Liver (tissue), 9 donors: ENCODE data around the gene MOXD1. TPM values are rescaled to one million over a fixed set of nuclear protein-coding genes. Genes with fewer than 3 reads are reported as not detected.

ENCODE experiments used
- DNase-seq: peaks from one replicate; pipeline ENCODE4 v3.0.0-alpha.2; 2017; ENCODE audit warnings: low spot score
- H3K27ac ChIP-seq, 2 donors: one replicate each; pipeline ENCODE4 v1.7.0; 2013; ENCODE audit warnings: inconsistent platforms in 2 of 2, low read length in 2 of 2, control low read depth in 1 of 2, low read depth in 1 of 2, mild to moderate bottlenecking in 1 of 2
- H3K27me3 ChIP-seq, 4 donors: one replicate each; pipeline versions ENCODE4 v1.6.1 to v1.7.0; 2013; ENCODE audit warnings: low read length in 3 of 4, inconsistent platforms in 1 of 4, mild to moderate bottlenecking in 1 of 4, moderate library complexity in 1 of 4; ENCODE audit not compliant: control insufficient read depth in 4 of 4, insufficient read depth in 4 of 4
- H3K36me3 ChIP-seq, 4 donors: one replicate each; pipeline versions ENCODE4 v1.6.1 to v1.7.0; 2013; ENCODE audit warnings: low read length in 3 of 4, mild to moderate bottlenecking in 3 of 4, low read depth in 1 of 4, moderate library complexity in 1 of 4; ENCODE audit not compliant: control insufficient read depth in 4 of 4, insufficient read depth in 3 of 4
- H3K4me1 ChIP-seq, 4 donors: one replicate each; pipeline versions ENCODE4 v1.6.1 to v1.7.0; 2013; ENCODE audit warnings: low read length in 3 of 4, mild to moderate bottlenecking in 3 of 4, moderate library complexity in 1 of 4; ENCODE audit not compliant: control insufficient read depth in 4 of 4, insufficient read depth in 4 of 4
- H3K4me3 ChIP-seq, 3 donors: one replicate each; pipeline versions ENCODE4 v1.6.1 to v1.7.0; 2013; ENCODE audit warnings: low read length in 3 of 3, control low read depth in 1 of 3, low read depth in 1 of 3, mild to moderate bottlenecking in 1 of 3
- H3K9ac ChIP-seq, 2 donors: one replicate each; pipeline ENCODE4 v1.7.0; 2013; ENCODE audit warnings: low read length in 2 of 2, mild to moderate bottlenecking in 2 of 2, moderate library complexity in 2 of 2, control low read depth in 1 of 2, low read depth in 1 of 2
- H3K9me3 ChIP-seq, 4 donors: one replicate each; pipeline versions ENCODE4 v1.6.1 to v1.7.0; 2013; ENCODE audit warnings: low read length in 3 of 4; ENCODE audit not compliant: control insufficient read depth in 4 of 4
- EGR1 ChIP-seq, 2 donors: IDR thresholded peaks; 2 replicates each; pipeline ENCODE4 v1.6.1; 2016 to 2018; ENCODE audit warnings: antibody characterized with exemption in 2 of 2, low read depth in 2 of 2
- FOXA1 ChIP-seq: IDR thresholded peaks from 2 replicates; pipeline ENCODE4 v1.6.1; 2016; ENCODE audit warnings: antibody characterized with exemption
- FOXA2 ChIP-seq: IDR thresholded peaks from 2 replicates; pipeline ENCODE4 v1.6.1; 2016; ENCODE audit warnings: antibody characterized with exemption
- GABPA ChIP-seq, 2 donors: IDR thresholded peaks in 1 of 2; conservative IDR thresholded peaks in 1 of 2; 2 replicates each; pipeline ENCODE4 v1.6.1; 2016; ENCODE audit warnings: antibody characterized with exemption in 2 of 2, mild to moderate bottlenecking in 1 of 2, moderate library complexity in 1 of 2
- HNF4A ChIP-seq, 2 donors: conservative IDR thresholded peaks; 2 replicates each; pipeline ENCODE4 v1.6.1; 2016; ENCODE audit warnings: antibody characterized with exemption in 2 of 2, mild to moderate bottlenecking in 2 of 2
- HNF4G ChIP-seq: IDR thresholded peaks from 2 replicates; pipeline ENCODE4 v1.6.1; 2016; ENCODE audit warnings: antibody characterized with exemption
- JUND ChIP-seq, 2 donors: IDR thresholded peaks; 2 replicates each; pipeline ENCODE4 v1.6.1; 2016; ENCODE audit warnings: antibody characterized with exemption in 2 of 2
- NR2F2 ChIP-seq: IDR thresholded peaks from 2 replicates; pipeline ENCODE4 v1.6.1; 2016; ENCODE audit warnings: antibody characterized with exemption
- RAD21 ChIP-seq, 2 donors: IDR thresholded peaks; 2 replicates each; pipeline ENCODE4 v1.6.1; 2016; ENCODE audit warnings: antibody characterized with exemption in 2 of 2, mild to moderate bottlenecking in 2 of 2
- RXRA ChIP-seq, 2 donors: IDR thresholded peaks; 2 replicates each; pipeline ENCODE4 v1.6.1; 2017 to 2018; ENCODE audit warnings: antibody characterized with exemption in 2 of 2, mild to moderate bottlenecking in 1 of 2
- SP1 ChIP-seq: IDR thresholded peaks from 2 replicates; pipeline ENCODE4 v1.6.1; 2018; ENCODE audit warnings: antibody characterized with exemption, mild to moderate bottlenecking
- TAF1 ChIP-seq: conservative IDR thresholded peaks from 2 replicates; pipeline ENCODE4 v1.6.1; 2016; ENCODE audit warnings: antibody characterized with exemption, mild to moderate bottlenecking
- YY1 ChIP-seq: IDR thresholded peaks from 2 replicates; pipeline ENCODE4 v1.6.1; 2016; ENCODE audit warnings: antibody characterized with exemption, mild to moderate bottlenecking
- WGBS: extraction: QIAGEN DNeasy Blood & Tissue Kit; methylation state at CpG from one replicate; pipeline ENCODE4 v1.1.7; 2013; 5-methylcytosine and 5-hydroxymethylcytosine counted together
- polyA plus RNA-seq, 2 donors: library from polyadenylated mRNA; stranded (reverse) in 1 of 2; unstranded in 1 of 2; fragments of 200-250 nt in 1 of 2; fragments of >200 nt in 1 of 2; fragmentation: Nextera tagmentation in 1 of 2; extraction: Ambion mirVana in 1 of 2; gene quantifications; one replicate each; pipeline versions ENCODE4 v1.2.1 to v1.2.3, GENCODE V29; 2013 to 2015
- total RNA-seq, 2 donors: library from RNA; depleted of rRNA; stranded (reverse); fragments of >200 nt; gene quantifications; one replicate each; pipeline ENCODE4 v1.2.3, GENCODE V29; 2014
- TF ChIP-seq, protein P1 (sequence below): fragments of 150-350 bp; IDR thresholded peaks from 2 replicates; pipeline ENCODE4 v1.5.1; 2017; ENCODE audit warnings: improper control_type of control experiment, low read depth, low read length; ENCODE audit not compliant: missing input control
- TF ChIP-seq, protein P2 (sequence below): IDR thresholded peaks from 2 replicates; pipeline ENCODE4 v1.6.1; 2016; ENCODE audit warnings: antibody characterized with exemption
- TF ChIP-seq, protein P3 (sequence below): IDR thresholded peaks from 2 replicates; pipeline ENCODE4 v1.6.1; 2016; ENCODE audit warnings: antibody characterized with exemption, mild to moderate bottlenecking
- TF ChIP-seq, protein P4 (sequence below): IDR thresholded peaks from 2 replicates; pipeline ENCODE4 v1.6.1; 2016; ENCODE audit warnings: antibody characterized with exemption
- TF ChIP-seq, protein P5 (sequence below): IDR thresholded peaks from 2 replicates; pipeline ENCODE4 v1.6.1; 2016; ENCODE audit warnings: antibody characterized with exemption
- donor health status: healthy.
- donor health status: healthy.
- donor health status: healthy.
- donor health status: healthy.
- donor health status: healthy.

The MOXD1 gene
- total and polyA plus RNA-seq, 4 donors = 0.14 to 0.48 (median 0.24) TPM

DNA sequence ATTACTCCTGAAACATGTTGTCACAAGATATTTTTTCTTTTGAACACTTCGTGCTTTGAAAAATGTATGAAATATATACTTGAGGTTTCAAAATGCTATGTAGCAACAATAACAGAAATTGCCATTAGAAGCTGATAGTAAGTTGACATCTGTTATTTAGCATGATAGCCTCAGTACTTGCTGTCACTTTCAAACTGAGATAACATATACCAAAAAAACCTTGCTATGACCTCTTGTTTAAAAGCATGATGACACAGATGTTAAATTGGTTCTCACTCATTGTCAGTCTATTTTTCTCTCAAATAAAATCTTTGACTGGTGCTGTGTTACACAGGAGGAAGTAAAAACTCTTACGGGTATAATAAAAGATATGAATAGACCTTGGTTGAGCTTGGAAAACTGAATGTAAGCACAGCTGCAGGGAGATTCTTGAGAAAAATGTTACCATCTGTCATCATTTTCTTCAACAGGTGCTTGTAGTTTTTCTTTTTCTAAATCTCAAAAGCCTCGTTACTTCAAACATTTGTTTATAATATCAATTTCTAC lies 18.6 kb downstream of the MOXD1 start:
- Histone ChIP-seq H3K9me3 (no peaks in the 10 kb centered on the region), H3K27ac (no peak overlapping the region), H3K4me1 (no peaks in the 10 kb centered on the region), H3K9ac (no peak overlapping the region), H3K4me3 (no peak overlapping the region), H3K36me3 (no peaks in the 10 kb centered on the region), H3K27me3 (peaks cover 0 to 4% (median 0%) of the 10 kb centered on the region in 4 donors)
- WGBS = 77% methylated on average over 3 of the region's 3 CpGs
- DNase-seq = no peak
- TF ChIP-seq, protein P1, sequence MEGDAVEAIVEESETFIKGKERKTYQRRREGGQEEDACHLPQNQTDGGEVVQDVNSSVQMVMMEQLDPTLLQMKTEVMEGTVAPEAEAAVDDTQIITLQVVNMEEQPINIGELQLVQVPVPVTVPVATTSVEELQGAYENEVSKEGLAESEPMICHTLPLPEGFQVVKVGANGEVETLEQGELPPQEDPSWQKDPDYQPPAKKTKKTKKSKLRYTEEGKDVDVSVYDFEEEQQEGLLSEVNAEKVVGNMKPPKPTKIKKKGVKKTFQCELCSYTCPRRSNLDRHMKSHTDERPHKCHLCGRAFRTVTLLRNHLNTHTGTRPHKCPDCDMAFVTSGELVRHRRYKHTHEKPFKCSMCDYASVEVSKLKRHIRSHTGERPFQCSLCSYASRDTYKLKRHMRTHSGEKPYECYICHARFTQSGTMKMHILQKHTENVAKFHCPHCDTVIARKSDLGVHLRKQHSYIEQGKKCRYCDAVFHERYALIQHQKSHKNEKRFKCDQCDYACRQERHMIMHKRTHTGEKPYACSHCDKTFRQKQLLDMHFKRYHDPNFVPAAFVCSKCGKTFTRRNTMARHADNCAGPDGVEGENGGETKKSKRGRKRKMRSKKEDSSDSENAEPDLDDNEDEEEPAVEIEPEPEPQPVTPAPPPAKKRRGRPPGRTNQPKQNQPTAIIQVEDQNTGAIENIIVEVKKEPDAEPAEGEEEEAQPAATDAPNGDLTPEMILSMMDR = no peak
- no peak for TF ChIP-seq RAD21 (IDR thresholded peaks at IDR 0.05)
- TF ChIP-seq, protein P2, sequence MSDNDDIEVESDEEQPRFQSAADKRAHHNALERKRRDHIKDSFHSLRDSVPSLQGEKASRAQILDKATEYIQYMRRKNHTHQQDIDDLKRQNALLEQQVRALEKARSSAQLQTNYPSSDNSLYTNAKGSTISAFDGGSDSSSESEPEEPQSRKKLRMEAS = no peak
- TF ChIP-seq YY1 = no peak
- TF ChIP-seq, protein P3, sequence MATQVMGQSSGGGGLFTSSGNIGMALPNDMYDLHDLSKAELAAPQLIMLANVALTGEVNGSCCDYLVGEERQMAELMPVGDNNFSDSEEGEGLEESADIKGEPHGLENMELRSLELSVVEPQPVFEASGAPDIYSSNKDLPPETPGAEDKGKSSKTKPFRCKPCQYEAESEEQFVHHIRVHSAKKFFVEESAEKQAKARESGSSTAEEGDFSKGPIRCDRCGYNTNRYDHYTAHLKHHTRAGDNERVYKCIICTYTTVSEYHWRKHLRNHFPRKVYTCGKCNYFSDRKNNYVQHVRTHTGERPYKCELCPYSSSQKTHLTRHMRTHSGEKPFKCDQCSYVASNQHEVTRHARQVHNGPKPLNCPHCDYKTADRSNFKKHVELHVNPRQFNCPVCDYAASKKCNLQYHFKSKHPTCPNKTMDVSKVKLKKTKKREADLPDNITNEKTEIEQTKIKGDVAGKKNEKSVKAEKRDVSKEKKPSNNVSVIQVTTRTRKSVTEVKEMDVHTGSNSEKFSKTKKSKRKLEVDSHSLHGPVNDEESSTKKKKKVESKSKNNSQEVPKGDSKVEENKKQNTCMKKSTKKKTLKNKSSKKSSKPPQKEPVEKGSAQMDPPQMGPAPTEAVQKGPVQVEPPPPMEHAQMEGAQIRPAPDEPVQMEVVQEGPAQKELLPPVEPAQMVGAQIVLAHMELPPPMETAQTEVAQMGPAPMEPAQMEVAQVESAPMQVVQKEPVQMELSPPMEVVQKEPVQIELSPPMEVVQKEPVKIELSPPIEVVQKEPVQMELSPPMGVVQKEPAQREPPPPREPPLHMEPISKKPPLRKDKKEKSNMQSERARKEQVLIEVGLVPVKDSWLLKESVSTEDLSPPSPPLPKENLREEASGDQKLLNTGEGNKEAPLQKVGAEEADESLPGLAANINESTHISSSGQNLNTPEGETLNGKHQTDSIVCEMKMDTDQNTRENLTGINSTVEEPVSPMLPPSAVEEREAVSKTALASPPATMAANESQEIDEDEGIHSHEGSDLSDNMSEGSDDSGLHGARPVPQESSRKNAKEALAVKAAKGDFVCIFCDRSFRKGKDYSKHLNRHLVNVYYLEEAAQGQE = no peak
- TF ChIP-seq RXRA (IDR thresholded peaks at IDR 0.05) = no peak
- no peak for TF ChIP-seq FOXA1
- TF ChIP-seq, protein P4, sequence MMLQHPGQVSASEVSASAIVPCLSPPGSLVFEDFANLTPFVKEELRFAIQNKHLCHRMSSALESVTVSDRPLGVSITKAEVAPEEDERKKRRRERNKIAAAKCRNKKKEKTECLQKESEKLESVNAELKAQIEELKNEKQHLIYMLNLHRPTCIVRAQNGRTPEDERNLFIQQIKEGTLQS = no peak
- no peak for TF ChIP-seq SP1
- no peak for TF ChIP-seq EGR1 (IDR thresholded peaks at IDR 0.05; ENCODE audit: low read depth in 2 of 2)
- TF ChIP-seq, protein P5, sequence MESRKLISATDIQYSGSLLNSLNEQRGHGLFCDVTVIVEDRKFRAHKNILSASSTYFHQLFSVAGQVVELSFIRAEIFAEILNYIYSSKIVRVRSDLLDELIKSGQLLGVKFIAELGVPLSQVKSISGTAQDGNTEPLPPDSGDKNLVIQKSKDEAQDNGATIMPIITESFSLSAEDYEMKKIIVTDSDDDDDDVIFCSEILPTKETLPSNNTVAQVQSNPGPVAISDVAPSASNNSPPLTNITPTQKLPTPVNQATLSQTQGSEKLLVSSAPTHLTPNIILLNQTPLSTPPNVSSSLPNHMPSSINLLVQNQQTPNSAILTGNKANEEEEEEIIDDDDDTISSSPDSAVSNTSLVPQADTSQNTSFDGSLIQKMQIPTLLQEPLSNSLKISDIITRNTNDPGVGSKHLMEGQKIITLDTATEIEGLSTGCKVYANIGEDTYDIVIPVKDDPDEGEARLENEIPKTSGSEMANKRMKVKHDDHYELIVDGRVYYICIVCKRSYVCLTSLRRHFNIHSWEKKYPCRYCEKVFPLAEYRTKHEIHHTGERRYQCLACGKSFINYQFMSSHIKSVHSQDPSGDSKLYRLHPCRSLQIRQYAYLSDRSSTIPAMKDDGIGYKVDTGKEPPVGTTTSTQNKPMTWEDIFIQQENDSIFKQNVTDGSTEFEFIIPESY = no peak
- TF ChIP-seq HNF4A (conservative IDR thresholded peaks at IDR 0.05) = no peak
- no peak for TF ChIP-seq NR2F2
- TF ChIP-seq TAF1 = no peak
- no peak for TF ChIP-seq FOXA2
- TF ChIP-seq HNF4G = no peak
- TF ChIP-seq JUND (IDR thresholded peaks at IDR 0.05) = no peak
- no peak for TF ChIP-seq GABPA (IDR thresholded peaks at IDR 0.05 in 1 of 2, conservative IDR thresholded peaks at IDR 0.05 in 1 of 2)
